Muscle of leg (tissue), 11 donors: ENCODE measurements around the gene RHO. TPM values are rescaled to one million over a fixed set of nuclear protein-coding genes. Genes with fewer than 3 reads are reported as not detected.
"Not testable (repeated sequence)": the region's sequence is repeated elsewhere in the genome, so short reads cannot be mapped to it uniquely, and the experiment has no call there.

Experiments
- DNase-seq: peaks from one replicate; pipeline ENCODE4 v3.0.0; 2013
- H3K27ac ChIP-seq: one replicate; pipeline ENCODE4 v1.5.1; 2013; ENCODE audit warnings: mild to moderate bottlenecking, low read length, control low read depth
- H3K27me3 ChIP-seq: one replicate; pipeline ENCODE4 v1.6.1; 2013; ENCODE audit warnings: low read length; ENCODE audit not compliant: control insufficient read depth, insufficient read depth
- H3K36me3 ChIP-seq: one replicate; pipeline ENCODE4 v1.6.1; 2013; ENCODE audit warnings: low read length; ENCODE audit not compliant: control insufficient read depth, insufficient read depth
- H3K4me1 ChIP-seq: one replicate; pipeline ENCODE4 v1.6.1; 2013; ENCODE audit warnings: low read length; ENCODE audit not compliant: control insufficient read depth, insufficient read depth
- H3K4me3 ChIP-seq: one replicate; pipeline ENCODE4 v1.5.1; 2013; ENCODE audit warnings: low read length, control low read depth
- H3K9me3 ChIP-seq: replicated peaks from 2 replicates; pipeline ENCODE4 v1.6.1; 2013; ENCODE audit warnings: low read depth, low read length; ENCODE audit not compliant: control insufficient read depth
- WGBS: methylation state at CpG from one replicate; pipeline ENCODE4 v1.1.5; 2013; ENCODE audit warnings: missing lambda C conversion rate; ENCODE audit not compliant: insufficient coverage; 5-methylcytosine and 5-hydroxymethylcytosine counted together
- polyA plus RNA-seq, 8 donors: library from polyadenylated mRNA; unstranded; fragments of 120-200 nt; gene quantifications; one replicate each; pipeline versions ENCODE4 v1.2.1 to v1.2.3, GENCODE V29; 2013; ENCODE audit warnings: inconsistent platforms in 1 of 8, low replicate concordance in 1 of 8; ENCODE audit not compliant: insufficient read length in 8 of 8, insufficient read depth in 1 of 8
- total RNA-seq: library from RNA; stranded (reverse); fragments of 120-200 nt; gene quantifications from one replicate; pipeline ENCODE4 v1.2.4, GENCODE V29; 2013

The RHO gene
- total and polyA plus RNA-seq, 9 donors: 0.04 to 0.10 (median 0.06) TPM; not detected in 5

GRCh38 chr3:129498603-129499488 is 29.6 kb upstream of the RHO start:
- Histone ChIP-seq H3K4me1 (peaks cover 22% of the 10 kb centered on the region), H3K36me3 (peaks cover 66% of the 10 kb centered on the region), H3K27ac (peak overlapping the region; percentile 55)
- not testable (repeated sequence) for DNase-seq, H3K9me3 ChIP-seq, H3K27me3 ChIP-seq, H3K4me3 ChIP-seq
- 100% methylated on average over 1 of the region's 8 CpGs for WGBS

- not testable (repeated sequence) for H3K9me3 ChIP-seq, H3K4me3 ChIP-seq, H3K27me3 ChIP-seq, DNase-seq
- peaks cover 66% of the 10 kb centered on the region for H3K36me3 ChIP-seq
- WGBS: 91% methylated on average over 4 of the region's 14 CpGs
- H3K4me1 ChIP-seq: peaks cover 20% of the 10 kb centered on the region
- H3K27ac ChIP-seq: peak overlapping the region; percentile 76
Observed at GRCh38 chr3:129499604-129500333, 28.7 kb upstream of the RHO start.

GRCh38 chr3:129500334-129500658 is 28.1 kb upstream of the RHO start:
- WGBS: 100% methylated on average over 1 of the region's 5 CpGs
- Histone ChIP-seq H3K27me3 (no peaks in the 10 kb centered on the region), H3K4me1 (peaks cover 25% of the 10 kb centered on the region), H3K4me3 (no peak overlapping the region), H3K27ac (peak overlapping the region; percentile 76), H3K36me3 (peaks cover 70% of the 10 kb centered on the region), H3K9me3 (no peaks in the 10 kb centered on the region)
- no peak for DNase-seq

- Histone ChIP-seq H3K4me3 (no peak overlapping the region), H3K27ac (no peak overlapping the region), H3K4me1 (peaks cover 32% of the 10 kb centered on the region), H3K27me3 (no peaks in the 10 kb centered on the region), H3K9me3 (no peaks in the 10 kb centered on the region), H3K36me3 (peaks cover 76% of the 10 kb centered on the region)
- WGBS: 88% methylated on average over 1 of the region's 5 CpGs
- no peak for DNase-seq
Observed at GRCh38 chr3:129501630-129502029, 26.8 kb upstream of the RHO start.

- no peaks in the 10 kb centered on the region for H3K27me3 ChIP-seq
- no peak overlapping the region for H3K27ac ChIP-seq
- no peaks in the 10 kb centered on the region for H3K9me3 ChIP-seq
- H3K4me3 ChIP-seq: no peak overlapping the region
- H3K36me3 ChIP-seq: peaks cover 80% of the 10 kb centered on the region
- WGBS: 90% methylated on average over 15 of the region's 18 CpGs
- peaks cover 44% of the 10 kb centered on the region for H3K4me1 ChIP-seq
- DNase-seq: no peak
Observed at GRCh38 chr3:129502641-129503408, 25.6 kb upstream of the RHO start.

- Histone ChIP-seq H3K4me1 (peaks cover 45% of the 10 kb centered on the region), H3K36me3 (peaks cover 80% of the 10 kb centered on the region)
Observed at GRCh38 chr3:129503471-129504291, 24.8 kb upstream of the RHO start.

GRCh38 chr3:129504471-129505100 is 23.9 kb upstream of the RHO start:
- 17% methylated on average over 1 of the region's 5 CpGs for WGBS
- Histone ChIP-seq H3K4me1 (peaks cover 45% of the 10 kb centered on the region), H3K36me3 (peaks cover 82% of the 10 kb centered on the region), H3K27me3 (no peaks in the 10 kb centered on the region), H3K27ac (no peak overlapping the region), H3K9me3 (no peaks in the 10 kb centered on the region), H3K4me3 (no peak overlapping the region)
- DNase-seq: no peak

More at GRCh38 chr3:129503471-129504291, 24.8 kb upstream of the RHO start:
- H3K4me3 ChIP-seq: no peak overlapping the region
- H3K27me3 ChIP-seq: no peaks in the 10 kb centered on the region
- 85% methylated on average over 10 of the region's 13 CpGs for WGBS
- H3K27ac ChIP-seq: no peak overlapping the region
- H3K9me3 ChIP-seq: no peaks in the 10 kb centered on the region
- DNase-seq: no peak

GRCh38 chr3:129505341-129505740 is 23.1 kb upstream of the RHO start:
- Histone ChIP-seq H3K36me3 (peaks cover 82% of the 10 kb centered on the region), H3K4me1 (peaks cover 45% of the 10 kb centered on the region)
- 58% methylated on average over 2 of the region's 6 CpGs for WGBS

GRCh38 chr3:129506231-129506742 is 22.2 kb upstream of the RHO start:
- Histone ChIP-seq H3K4me3 (no peak overlapping the region), H3K36me3 (peaks cover 81% of the 10 kb centered on the region), H3K27me3 (no peaks in the 10 kb centered on the region), H3K27ac (peak overlapping the region; percentile 76), H3K4me1 (peaks cover 39% of the 10 kb centered on the region), H3K9me3 (no peaks in the 10 kb centered on the region)
- no peak for DNase-seq
- 73% methylated on average over 7 of the region's 9 CpGs for WGBS

More at GRCh38 chr3:129505341-129505740, 23.1 kb upstream of the RHO start:
- no peak for DNase-seq
- Histone ChIP-seq H3K27me3 (no peaks in the 10 kb centered on the region), H3K9me3 (no peaks in the 10 kb centered on the region), H3K4me3 (no peak overlapping the region), H3K27ac (no peak overlapping the region)
